HG03025 (cell line): ENCODE measurements around the gene PAK1.

ENCODE experiments used
- ATAC-seq: cut with Tn5 transposase; IDR thresholded peaks from one replicate; pipeline ENCODE4 v1.9.1; 2021; ENCODE audit warnings: mild to moderate bottlenecking, moderate library complexity; ENCODE audit not compliant: unreplicated experiment, low FRiP score

Gene PAK1

GRCh38 chr11:77475206-77475605 is 1.3 kb upstream of the PAK1 start:
- no peak for ATAC-seq

DNA sequence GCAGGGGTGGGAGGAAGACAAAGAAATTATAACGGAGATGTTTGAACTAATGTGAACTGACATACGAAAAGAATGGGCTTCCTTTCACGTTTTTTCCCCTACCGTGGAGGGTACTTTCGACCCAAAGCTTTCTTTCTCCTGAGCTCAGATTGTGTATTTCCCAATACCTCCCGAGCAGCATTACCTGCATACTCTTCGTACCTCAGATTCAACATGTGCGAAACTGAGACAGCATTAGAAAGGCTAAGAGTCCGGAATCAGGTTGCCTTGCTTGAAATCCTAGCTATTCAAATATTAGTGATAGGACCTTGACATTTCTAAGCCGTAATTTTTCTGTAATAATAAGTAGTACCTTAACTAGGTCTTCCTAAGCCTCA is 778 bp upstream of the PAK1 start:
- no peak for ATAC-seq

DNA sequence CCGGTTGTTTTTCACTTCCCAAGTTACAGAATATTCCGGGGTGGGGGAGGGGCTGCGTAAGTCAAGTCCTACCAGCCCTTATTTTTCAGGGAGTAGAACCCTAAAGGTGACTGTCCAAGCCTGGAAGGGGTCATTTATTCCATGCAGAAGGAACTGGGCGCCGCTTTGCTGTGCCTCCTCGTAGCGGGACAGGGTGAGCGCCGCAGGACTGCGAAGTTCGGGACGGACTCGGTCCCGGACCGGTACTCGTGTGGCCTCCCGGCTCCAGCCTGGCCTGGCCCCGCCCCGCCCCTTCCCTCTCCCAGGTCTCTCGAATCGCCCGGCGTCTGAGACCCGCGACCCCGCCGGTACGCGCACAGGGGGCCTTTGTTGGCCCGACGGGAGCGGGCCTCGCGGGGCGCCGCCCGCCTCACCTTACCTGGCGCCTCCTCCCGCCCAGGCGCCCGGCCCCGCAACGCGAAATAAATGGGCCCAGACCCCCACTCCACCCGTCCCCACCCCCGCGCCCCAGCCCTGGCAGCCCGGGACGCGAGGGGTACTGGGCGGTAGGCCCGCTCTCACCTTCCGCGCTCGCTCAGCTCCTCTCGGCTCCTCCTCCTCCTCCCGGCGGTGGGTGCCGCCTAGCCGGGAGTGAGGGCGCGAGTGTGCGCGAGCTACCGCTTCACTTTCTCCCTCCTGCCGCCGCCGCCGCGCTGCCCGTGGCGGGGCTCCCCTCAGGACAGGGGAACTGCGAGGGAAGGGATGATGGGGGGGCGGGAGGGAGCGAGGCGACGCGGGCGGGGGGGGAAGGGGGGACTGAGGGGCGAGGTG is 698 bp downstream of the PAK1 start:
- peak; percentile 39 for ATAC-seq

- ATAC-seq = no peak
Observed at GRCh38 chr11:77471558-77472193, 2.2 kb downstream of the PAK1 start.

GRCh38 chr11:77470971-77471370 is 2.9 kb downstream of the PAK1 start:
- ATAC-seq = no peak

GRCh38 chr11:77470504-77470903 is 3.4 kb downstream of the PAK1 start:
- no peak for ATAC-seq

GRCh38 chr11:77468527-77468926 is 5.4 kb downstream of the PAK1 start:
- ATAC-seq = no peak

DNA sequence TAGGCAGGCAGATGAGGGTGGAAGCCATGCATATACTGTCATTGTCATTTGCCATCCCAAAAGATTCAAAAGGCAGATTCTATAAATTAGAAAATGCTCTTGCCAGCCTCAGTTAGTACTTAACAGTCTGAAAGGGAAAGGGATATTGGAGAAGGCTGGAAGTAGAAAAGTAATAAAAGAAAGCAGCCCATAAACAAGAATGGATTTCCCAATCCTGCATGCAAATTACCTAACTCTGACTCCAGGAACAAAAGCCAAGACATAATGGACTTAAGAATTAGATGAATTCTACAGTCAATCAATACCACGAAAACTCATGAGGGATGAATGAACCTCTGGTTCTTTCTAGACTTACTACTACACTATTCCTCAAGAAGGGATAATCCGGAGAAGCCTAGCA is 5.9 kb downstream of the PAK1 start:
- ATAC-seq = no peak

GRCh38 chr11:77467233-77467632 is 6.7 kb downstream of the PAK1 start:
- no peak for ATAC-seq

DNA sequence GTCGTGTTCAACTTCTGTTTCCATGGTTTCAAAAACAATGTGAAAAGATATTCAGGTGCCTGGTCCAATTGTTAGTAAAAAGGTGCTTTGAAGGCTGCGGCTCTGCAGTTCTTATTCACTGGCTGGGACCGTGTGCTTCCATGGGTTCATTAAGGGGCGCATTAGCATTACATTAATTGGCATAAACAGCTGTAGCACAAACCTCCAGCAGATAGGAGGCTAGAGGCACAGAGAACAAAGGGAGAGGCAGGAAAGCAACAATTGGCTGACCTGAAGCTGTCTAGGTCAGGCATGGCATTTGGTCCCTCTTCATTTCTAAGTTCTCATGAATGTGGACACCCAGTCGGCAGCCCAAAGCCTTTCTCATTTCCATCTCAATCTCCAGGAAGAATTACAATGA is 16.6 kb downstream of the PAK1 start:
- ATAC-seq = no peak

DNA sequence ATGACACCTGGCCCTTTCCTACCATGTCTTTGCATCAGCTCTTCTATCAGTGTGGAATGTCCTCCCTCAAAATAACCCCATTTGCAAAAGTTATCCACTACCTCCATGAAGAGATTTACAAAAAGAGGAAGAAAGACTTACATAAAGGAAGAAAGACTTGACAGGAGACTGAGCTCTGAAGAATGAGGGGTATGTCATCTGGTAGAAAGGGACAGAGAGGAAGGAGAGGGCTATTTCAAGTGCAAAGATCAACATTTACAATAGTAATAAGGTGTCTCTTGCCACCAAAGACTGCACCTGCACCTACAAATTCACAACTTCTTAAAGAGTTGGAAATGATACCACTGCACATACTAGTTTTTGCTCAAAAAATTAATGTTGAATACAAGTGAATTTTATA is 18.2 kb downstream of the PAK1 start:
- ATAC-seq = no peak

DNA sequence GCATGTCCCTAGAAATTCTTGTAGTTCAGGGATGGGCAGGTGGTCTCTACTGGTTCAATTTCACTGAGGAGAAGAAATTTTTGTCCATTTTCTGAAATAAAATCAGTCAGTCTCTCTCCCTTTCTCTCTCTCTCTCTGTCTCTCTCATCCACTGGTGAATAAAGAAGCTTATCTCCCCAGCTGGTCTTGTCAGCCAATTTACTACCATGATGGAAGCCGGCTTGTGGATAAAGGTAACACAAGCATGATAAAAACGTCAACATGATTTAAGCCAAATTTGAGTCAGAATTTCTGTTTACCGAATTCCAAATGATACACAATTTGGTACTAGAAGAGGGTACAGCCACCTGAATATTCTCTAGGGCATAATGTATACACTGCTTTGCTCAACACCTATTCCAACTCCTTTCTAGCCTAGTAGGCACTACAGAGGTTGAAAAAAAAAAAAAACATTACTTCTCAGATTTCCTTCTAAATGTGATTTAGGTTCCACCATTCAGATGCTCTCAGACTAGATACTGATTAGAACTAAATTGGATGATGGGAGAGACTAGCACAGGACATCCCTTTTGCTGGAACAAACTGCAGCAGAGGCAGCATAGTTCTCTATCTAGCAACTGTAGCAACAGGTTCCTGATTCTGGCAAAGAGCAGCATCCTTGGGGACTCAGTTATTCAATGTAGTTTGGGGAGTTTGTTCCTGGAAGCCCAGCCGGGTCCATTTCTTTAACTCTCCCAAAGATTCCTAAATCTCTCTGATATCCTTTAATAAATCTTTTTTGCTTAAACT is 18.8 kb downstream of the PAK1 start:
- no peak for ATAC-seq

DNA sequence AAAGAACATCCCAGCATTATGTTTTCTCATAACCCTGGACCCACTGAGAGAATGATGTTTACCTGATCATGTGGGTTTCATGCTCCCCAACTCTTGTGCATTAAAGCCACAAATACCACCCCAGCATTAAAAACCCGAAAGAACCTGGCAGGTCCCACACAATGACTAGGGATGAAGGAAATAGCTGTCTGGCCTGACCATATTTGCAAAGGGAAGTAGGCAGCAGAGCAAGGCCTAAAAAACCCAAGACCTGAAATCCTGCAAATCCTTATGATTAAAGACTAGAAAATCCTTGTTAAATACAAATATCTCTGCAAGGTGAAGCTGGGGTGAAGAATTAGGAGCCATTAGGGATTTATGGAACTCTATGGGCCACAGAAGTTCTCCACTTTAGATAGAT is 23.7 kb downstream of the PAK1 start:
- ATAC-seq = no peak

DNA sequence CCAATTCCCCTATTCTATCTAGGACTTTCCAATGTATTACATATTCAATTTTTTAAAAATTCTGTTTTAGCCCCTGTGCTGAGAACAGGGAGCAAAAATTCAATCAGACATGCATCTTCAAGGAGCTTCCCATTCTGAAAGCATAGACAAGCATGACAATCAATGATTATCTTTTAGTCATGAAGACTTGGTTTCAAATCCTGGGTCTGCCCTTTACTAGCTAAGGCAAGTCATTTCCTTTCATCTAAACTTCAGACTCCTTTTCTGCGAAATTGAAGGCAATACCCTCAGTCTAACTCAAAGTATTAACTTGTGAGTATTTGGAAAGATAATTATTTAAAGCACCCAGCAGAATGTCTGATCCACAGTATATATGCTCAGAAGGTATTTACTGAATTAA is 24.1 kb downstream of the PAK1 start:
- no peak for ATAC-seq

DNA sequence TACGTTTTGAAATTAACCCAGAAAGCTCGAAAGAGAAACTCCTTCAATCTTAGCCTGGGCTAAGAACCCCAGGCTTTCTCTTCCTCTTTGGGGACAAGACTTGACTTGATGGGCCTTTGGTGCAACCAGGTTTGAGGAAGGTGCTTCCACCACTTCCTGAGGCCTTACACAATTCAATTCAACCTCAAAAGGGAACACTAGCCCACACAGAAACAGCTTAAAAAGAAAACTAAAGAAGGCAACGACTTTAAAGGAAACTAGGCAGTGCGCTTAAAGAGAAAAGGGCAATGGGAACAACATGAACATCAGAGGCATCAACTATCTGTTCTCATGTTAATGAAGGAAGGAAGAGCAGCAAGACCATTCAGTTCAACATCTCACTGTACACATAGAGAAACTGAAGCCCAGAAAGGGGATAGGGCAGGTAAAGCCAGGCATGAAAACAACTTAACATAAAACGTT is 24.8 kb downstream of the PAK1 start:
- ATAC-seq = peak; percentile 65

DNA sequence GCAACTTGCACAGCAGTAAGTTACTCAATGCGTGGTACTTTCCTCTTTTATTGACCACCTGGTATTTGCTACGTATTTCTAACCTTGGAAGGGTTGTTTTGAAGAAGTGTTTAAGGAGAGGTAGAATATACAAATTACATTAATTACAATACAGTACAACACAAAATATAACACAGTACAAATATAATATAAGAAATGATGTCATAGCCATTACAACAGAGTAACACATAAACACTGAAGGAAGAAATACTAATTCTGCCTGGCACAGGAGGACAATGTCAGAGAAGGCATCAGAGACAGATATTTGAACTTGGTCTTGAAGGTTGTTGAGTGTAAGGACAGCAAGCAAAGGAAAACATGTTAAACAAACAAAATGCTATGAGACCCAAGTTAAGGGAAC is 25.6 kb downstream of the PAK1 start:
- no peak for ATAC-seq

DNA sequence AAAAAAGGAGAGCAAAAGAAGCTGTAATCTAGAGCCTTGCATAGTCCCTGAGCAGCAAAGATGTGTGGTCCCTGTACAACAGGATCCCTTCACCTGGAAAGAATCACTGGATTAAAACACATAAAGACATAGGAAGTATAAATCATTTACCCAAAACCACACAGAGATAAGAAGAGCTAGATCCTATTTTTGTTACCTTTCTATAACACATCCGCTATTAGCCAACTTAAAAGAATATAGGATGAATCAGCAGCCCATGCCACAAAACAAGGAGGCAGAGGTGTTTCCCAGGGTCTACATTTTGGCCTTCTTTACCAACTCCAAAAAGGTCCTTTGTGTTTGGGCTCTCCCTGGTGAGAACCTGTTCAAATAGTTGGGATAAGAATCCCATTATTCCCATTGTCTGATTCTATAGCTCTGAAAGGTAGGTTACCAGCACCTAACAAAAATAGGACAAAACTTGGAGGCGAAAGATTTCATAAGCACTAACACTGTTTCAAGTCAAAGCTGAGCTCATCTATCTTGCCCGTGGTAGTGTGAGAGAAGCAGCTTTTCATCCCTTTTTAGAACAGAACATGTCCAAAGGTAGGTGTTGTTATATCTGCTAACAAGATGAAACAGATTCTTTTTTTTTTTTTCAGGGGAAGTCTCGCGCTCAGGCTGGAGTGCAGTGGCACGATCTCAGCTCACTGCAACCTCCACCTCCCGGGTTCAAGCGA is 26.8 kb downstream of the PAK1 start:
- no peak for ATAC-seq

DNA sequence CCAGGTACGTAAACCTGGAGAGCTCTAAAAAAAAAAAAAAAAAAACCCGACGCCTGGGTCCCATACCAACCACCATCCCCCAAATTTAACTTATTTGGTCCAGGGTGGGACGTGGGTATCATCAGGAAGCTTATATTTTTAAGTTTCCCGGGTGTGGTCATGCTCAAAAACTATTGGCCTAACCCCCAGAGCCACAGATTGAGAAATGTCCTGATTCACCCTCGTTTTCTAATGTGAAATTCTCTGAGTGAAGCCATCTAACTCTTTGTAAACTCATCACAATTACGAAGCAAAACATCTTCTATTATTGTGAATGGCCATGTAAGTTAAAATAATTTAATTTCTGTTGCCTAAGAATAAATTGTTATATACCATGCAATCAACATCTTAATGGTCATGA is 29.6 kb downstream of the PAK1 start:
- no peak for ATAC-seq

GRCh38 chr11:77442394-77443053 is 31.4 kb downstream of the PAK1 start:
- ATAC-seq = peak; percentile 42

- no peak for ATAC-seq
Observed at GRCh38 chr11:77441426-77441825, 32.5 kb downstream of the PAK1 start.
